Measurements from ENCODE around the gene EVX2.

EVX2 gene

DNA sequence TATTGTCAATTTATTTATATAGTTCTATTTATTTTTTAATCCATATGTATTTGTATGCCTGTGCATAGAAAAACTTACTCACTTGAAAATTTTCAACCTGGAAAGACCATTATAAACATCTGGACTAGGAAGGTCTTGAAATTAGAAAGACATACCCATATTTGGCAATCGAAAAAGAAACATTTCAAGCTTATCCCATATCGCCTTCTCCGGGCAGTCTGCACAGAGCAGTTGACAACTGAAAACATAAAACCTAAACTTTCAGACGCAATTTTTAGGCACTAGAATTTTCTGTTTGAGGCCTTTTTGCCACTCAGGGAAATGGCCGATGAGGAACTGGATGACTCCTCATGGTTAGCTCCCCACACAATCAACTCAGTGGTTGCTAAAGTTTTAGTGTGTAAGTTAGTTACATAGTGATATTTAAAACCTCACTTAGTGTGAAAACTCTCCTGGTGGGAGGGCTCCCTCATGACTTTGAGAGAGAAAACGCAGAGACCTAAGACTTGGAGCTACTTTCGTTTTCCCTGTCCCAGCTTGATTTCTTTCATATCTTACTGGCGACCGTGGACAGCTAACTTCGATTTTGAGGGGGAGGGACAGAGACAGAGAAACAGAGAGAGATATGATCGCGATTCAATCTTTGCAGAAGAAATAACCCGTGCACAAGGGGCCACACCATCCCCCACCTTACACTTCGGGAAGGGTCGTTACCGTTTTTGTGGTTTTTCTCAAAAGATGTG is 12.7 kb upstream of the EVX2 start (continued):
- TF ChIP-seq BCL11B (tag by site-specific recombination; IDR thresholded peaks at IDR 0.05; ENCODE audit: low read depth) (no peak), ZNF501 (tag by site-specific recombination; IDR thresholded peaks at IDR 0.05) (0 out of 2 replicates have a peak, but pooled peaks have one; percentile 23), ZNF341 (tag by site-specific recombination; IDR thresholded peaks at IDR 0.05; ENCODE audit: low read depth) (no peak), ZNF133 (tag by site-specific recombination; IDR thresholded peaks at IDR 0.05) (no peak), ZNF768 (tag by site-specific recombination; IDR thresholded peaks at IDR 0.05) (no peak), ZEB2 (tag by site-specific recombination; IDR thresholded peaks at IDR 0.05) (no peak), ZNF311 (tag by site-specific recombination; IDR thresholded peaks at IDR 0.05; ENCODE audit: borderline replicate concordance) (no peak), ZNF571 (tag by site-specific recombination; IDR thresholded peaks at IDR 0.05) (no peak), ZNF404 (tag by site-specific recombination; IDR thresholded peaks at IDR 0.05) (no peak), MZF1 (tag by site-specific recombination; IDR thresholded peaks at IDR 0.05; ENCODE audit: borderline replicate concordance) (peak; percentile 20; the same call in 1 of the 2 replicates), ZNF366 (tag by site-specific recombination; conservative IDR thresholded peaks at IDR 0.05) (no peak), ZIC2 (tag by site-specific recombination; IDR thresholded peaks at IDR 0.05) (no peak), ZBTB48 (tag by site-specific recombination; IDR thresholded peaks at IDR 0.05) (no peak), SP7 (tag by site-specific recombination; IDR thresholded peaks at IDR 0.05) (0 out of 2 replicates have a peak, but pooled peaks have one; percentile 13), ZBTB8A (tag by site-specific recombination; IDR thresholded peaks at IDR 0.05) (no peak), GLIS1 (tag by site-specific recombination; IDR thresholded peaks at IDR 0.05) (peak; percentile 48), KLF8 (tag by site-specific recombination; IDR thresholded peaks at IDR 0.05) (no peak), TRIM28 (IDR thresholded peaks at IDR 0.05; ENCODE audit: borderline replicate concordance, low read length) (peak; percentile 11; the same call in 1 of the 2 replicates), ZNF624 (tag by site-specific recombination; IDR thresholded peaks at IDR 0.05) (no peak), PRDM1 (tag by site-specific recombination; IDR thresholded peaks at IDR 0.05) (peak; percentile 54), KLF7 (tag by site-specific recombination; IDR thresholded peaks at IDR 0.05; ENCODE audit: borderline replicate concordance) (no peak)
- TF ChIP-seq, protein P1, sequence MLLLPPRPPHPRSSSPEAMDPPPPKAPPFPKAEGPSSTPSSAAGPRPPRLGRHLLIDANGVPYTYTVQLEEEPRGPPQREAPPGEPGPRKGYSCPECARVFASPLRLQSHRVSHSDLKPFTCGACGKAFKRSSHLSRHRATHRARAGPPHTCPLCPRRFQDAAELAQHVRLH (tag by site-specific recombination; IDR thresholded peaks at IDR 0.05), result no peak
- TF ChIP-seq, protein P2, sequence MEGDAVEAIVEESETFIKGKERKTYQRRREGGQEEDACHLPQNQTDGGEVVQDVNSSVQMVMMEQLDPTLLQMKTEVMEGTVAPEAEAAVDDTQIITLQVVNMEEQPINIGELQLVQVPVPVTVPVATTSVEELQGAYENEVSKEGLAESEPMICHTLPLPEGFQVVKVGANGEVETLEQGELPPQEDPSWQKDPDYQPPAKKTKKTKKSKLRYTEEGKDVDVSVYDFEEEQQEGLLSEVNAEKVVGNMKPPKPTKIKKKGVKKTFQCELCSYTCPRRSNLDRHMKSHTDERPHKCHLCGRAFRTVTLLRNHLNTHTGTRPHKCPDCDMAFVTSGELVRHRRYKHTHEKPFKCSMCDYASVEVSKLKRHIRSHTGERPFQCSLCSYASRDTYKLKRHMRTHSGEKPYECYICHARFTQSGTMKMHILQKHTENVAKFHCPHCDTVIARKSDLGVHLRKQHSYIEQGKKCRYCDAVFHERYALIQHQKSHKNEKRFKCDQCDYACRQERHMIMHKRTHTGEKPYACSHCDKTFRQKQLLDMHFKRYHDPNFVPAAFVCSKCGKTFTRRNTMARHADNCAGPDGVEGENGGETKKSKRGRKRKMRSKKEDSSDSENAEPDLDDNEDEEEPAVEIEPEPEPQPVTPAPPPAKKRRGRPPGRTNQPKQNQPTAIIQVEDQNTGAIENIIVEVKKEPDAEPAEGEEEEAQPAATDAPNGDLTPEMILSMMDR (tag by site-specific recombination; IDR thresholded peaks at IDR 0.05), result no peak
- TF ChIP-seq, protein P3, sequence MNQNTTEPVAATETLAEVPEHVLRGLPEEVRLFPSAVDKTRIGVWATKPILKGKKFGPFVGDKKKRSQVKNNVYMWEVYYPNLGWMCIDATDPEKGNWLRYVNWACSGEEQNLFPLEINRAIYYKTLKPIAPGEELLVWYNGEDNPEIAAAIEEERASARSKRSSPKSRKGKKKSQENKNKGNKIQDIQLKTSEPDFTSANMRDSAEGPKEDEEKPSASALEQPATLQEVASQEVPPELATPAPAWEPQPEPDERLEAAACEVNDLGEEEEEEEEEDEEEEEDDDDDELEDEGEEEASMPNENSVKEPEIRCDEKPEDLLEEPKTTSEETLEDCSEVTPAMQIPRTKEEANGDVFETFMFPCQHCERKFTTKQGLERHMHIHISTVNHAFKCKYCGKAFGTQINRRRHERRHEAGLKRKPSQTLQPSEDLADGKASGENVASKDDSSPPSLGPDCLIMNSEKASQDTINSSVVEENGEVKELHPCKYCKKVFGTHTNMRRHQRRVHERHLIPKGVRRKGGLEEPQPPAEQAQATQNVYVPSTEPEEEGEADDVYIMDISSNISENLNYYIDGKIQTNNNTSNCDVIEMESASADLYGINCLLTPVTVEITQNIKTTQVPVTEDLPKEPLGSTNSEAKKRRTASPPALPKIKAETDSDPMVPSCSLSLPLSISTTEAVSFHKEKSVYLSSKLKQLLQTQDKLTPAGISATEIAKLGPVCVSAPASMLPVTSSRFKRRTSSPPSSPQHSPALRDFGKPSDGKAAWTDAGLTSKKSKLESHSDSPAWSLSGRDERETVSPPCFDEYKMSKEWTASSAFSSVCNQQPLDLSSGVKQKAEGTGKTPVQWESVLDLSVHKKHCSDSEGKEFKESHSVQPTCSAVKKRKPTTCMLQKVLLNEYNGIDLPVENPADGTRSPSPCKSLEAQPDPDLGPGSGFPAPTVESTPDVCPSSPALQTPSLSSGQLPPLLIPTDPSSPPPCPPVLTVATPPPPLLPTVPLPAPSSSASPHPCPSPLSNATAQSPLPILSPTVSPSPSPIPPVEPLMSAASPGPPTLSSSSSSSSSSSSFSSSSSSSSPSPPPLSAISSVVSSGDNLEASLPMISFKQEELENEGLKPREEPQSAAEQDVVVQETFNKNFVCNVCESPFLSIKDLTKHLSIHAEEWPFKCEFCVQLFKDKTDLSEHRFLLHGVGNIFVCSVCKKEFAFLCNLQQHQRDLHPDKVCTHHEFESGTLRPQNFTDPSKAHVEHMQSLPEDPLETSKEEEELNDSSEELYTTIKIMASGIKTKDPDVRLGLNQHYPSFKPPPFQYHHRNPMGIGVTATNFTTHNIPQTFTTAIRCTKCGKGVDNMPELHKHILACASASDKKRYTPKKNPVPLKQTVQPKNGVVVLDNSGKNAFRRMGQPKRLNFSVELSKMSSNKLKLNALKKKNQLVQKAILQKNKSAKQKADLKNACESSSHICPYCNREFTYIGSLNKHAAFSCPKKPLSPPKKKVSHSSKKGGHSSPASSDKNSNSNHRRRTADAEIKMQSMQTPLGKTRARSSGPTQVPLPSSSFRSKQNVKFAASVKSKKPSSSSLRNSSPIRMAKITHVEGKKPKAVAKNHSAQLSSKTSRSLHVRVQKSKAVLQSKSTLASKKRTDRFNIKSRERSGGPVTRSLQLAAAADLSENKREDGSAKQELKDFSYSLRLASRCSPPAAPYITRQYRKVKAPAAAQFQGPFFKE (tag by site-specific recombination; IDR thresholded peaks at IDR 0.05; ENCODE audit: borderline replicate concordance), result no peak
- TF ChIP-seq, protein P4, sequence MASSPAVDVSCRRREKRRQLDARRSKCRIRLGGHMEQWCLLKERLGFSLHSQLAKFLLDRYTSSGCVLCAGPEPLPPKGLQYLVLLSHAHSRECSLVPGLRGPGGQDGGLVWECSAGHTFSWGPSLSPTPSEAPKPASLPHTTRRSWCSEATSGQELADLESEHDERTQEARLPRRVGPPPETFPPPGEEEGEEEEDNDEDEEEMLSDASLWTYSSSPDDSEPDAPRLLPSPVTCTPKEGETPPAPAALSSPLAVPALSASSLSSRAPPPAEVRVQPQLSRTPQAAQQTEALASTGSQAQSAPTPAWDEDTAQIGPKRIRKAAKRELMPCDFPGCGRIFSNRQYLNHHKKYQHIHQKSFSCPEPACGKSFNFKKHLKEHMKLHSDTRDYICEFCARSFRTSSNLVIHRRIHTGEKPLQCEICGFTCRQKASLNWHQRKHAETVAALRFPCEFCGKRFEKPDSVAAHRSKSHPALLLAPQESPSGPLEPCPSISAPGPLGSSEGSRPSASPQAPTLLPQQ (tag by site-specific recombination; IDR thresholded peaks at IDR 0.05), result no peak
- TF ChIP-seq, protein P5, sequence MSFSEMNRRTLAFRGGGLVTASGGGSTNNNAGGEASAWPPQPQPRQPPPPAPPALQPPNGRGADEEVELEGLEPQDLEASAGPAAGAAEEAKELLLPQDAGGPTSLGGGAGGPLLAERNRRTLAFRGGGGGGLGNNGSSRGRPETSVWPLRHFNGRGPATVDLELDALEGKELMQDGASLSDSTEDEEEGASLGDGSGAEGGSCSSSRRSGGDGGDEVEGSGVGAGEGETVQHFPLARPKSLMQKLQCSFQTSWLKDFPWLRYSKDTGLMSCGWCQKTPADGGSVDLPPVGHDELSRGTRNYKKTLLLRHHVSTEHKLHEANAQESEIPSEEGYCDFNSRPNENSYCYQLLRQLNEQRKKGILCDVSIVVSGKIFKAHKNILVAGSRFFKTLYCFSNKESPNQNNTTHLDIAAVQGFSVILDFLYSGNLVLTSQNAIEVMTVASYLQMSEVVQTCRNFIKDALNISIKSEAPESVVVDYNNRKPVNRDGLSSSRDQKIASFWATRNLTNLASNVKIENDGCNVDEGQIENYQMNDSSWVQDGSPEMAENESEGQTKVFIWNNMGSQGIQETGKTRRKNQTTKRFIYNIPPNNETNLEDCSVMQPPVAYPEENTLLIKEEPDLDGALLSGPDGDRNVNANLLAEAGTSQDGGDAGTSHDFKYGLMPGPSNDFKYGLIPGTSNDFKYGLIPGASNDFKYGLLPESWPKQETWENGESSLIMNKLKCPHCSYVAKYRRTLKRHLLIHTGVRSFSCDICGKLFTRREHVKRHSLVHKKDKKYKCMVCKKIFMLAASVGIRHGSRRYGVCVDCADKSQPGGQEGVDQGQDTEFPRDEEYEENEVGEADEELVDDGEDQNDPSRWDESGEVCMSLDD (tag by site-specific recombination; IDR thresholded peaks at IDR 0.05), result no peak
- TF ChIP-seq, protein P6, sequence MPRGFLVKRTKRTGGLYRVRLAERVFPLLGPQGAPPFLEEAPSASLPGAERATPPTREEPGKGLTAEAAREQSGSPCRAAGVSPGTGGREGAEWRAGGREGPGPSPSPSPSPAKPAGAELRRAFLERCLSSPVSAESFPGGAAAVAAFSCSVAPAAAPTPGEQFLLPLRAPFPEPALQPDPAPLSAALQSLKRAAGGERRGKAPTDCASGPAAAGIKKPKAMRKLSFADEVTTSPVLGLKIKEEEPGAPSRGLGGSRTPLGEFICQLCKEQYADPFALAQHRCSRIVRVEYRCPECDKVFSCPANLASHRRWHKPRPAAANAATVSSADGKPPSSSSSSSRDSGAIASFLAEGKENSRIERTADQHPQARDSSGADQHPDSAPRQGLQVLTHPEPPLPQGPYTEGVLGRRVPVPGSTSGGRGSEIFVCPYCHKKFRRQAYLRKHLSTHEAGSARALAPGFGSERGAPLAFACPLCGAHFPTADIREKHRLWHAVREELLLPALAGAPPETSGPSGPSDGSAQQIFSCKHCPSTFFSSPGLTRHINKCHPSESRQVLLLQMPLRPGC (tag by site-specific recombination; IDR thresholded peaks at IDR 0.05), result 0 out of 2 replicates have a peak, but pooled peaks have one; percentile 12
